GM23338 (cell line): Measurements from ENCODE around the gene SLAMF9. TPM values are rescaled to one million over a fixed set of nuclear protein-coding genes. Genes with fewer than 3 reads are reported as not detected.

ENCODE experiments used
- ATAC-seq: fragments of 200-7000 bp; cut with Tn5 transposase; 3 replicates; pipeline ENCODE4 v1.9.1; 2020
- DNase-seq: peaks from one replicate; pipeline ENCODE4 v3.0.0-alpha.2; 2015; ENCODE audit warnings: low spot score
- H2AFZ ChIP-seq: fragments of 200-600 bp; sonication (generic); 2 replicates; pipeline ENCODE4 v1.8.0; 2016; ENCODE audit warnings: antibody characterized with exemption, mild to moderate bottlenecking, moderate library complexity
- H3F3A ChIP-seq: fragments of 200-600 bp; sonication (generic); replicated peaks from 2 replicates; pipeline ENCODE4 v1.8.0; 2017; ENCODE audit warnings: antibody characterized with exemption, mixed run types, low read depth
- H3K27ac ChIP-seq: fragments of 200-600 bp; sonication (generic); 2 replicates; pipeline ENCODE4 v1.6.1; 2016; ENCODE audit warnings: low read depth
- H3K27me3 ChIP-seq: fragments of 200-600 bp; sonication (generic); 2 replicates; pipeline ENCODE4 v1.8.0; 2016; ENCODE audit warnings: mild to moderate bottlenecking, mixed run types, moderate library complexity; ENCODE audit not compliant: insufficient read depth
- H3K36me3 ChIP-seq: fragments of 200-600 bp; sonication (generic); 2 replicates; pipeline ENCODE4 v1.8.0; 2016; ENCODE audit warnings: mild to moderate bottlenecking; ENCODE audit not compliant: insufficient read depth
- H3K4me1 ChIP-seq: fragments of 200-600 bp; sonication (generic); 2 replicates; pipeline ENCODE4 v1.8.0; 2016; ENCODE audit warnings: mild to moderate bottlenecking, moderate library complexity; ENCODE audit not compliant: insufficient read depth
- H3K4me2 ChIP-seq: fragments of 200-600 bp; sonication (generic); 2 replicates; pipeline ENCODE4 v1.7.1; 2017; ENCODE audit warnings: mixed run types
- H3K4me3 ChIP-seq: fragments of 200-600 bp; sonication (generic); 2 replicates; pipeline ENCODE4 v1.6.1; 2016; ENCODE audit warnings: mixed run types
- H3K79me2 ChIP-seq: fragments of 200-600 bp; sonication (generic); replicated peaks from 2 replicates; pipeline ENCODE4 v1.8.0; 2017; ENCODE audit warnings: mild to moderate bottlenecking; ENCODE audit not compliant: insufficient read depth
- H3K9me2 ChIP-seq: fragments of 200-600 bp; sonication (generic); 2 replicates; pipeline ENCODE4 v1.8.0; 2017; ENCODE audit not compliant: insufficient read depth
- H4K20me1 ChIP-seq: fragments of 200-600 bp; sonication (generic); replicated peaks from 2 replicates; pipeline ENCODE4 v1.8.0; 2017; ENCODE audit warnings: mild to moderate bottlenecking; ENCODE audit not compliant: insufficient read depth
- H3K27ac Mint-ChIP-seq: 2 replicates; pipeline ENCODE4 v1.8.0; 2020; ENCODE audit warnings: inconsistent platforms, mild to moderate bottlenecking, moderate library complexity, mixed read lengths
- H3K27me3 Mint-ChIP-seq: 3 replicates; pipeline ENCODE4 v1.8.0; 2022; ENCODE audit warnings: low read depth, mild to moderate bottlenecking, moderate library complexity, mixed read lengths, inconsistent platforms; ENCODE audit not compliant: insufficient read depth, poor library complexity
- H3K36me3 Mint-ChIP-seq: 3 replicates; pipeline ENCODE4 v1.8.0; 2021; ENCODE audit warnings: low read depth, mild to moderate bottlenecking, inconsistent platforms, moderate library complexity, mixed read lengths
- H3K4me1 Mint-ChIP-seq: 3 replicates; pipeline ENCODE4 v1.8.0; 2020; ENCODE audit warnings: mild to moderate bottlenecking, inconsistent platforms, mixed read lengths
- H3K4me3 Mint-ChIP-seq: 3 replicates; pipeline ENCODE4 v1.8.0; 2021; ENCODE audit warnings: moderate library complexity, mild to moderate bottlenecking, inconsistent platforms, mixed read lengths
- H3K9me3 Mint-ChIP-seq: 3 replicates; pipeline ENCODE4 v1.8.0; 2020; ENCODE audit warnings: moderate library complexity, mild to moderate bottlenecking, inconsistent platforms, mixed read lengths
- CREB1 ChIP-seq: fragments of 250-450 bp; sonication (Bioruptor Pico); IDR thresholded peaks from 2 replicates; pipeline ENCODE4 v1.5.0; 2020; ENCODE audit warnings: low read depth, mild to moderate bottlenecking, moderate library complexity
- ETS1 ChIP-seq: IDR thresholded peaks from 2 replicates; pipeline ENCODE4 v1.6.1; 2016; ENCODE audit warnings: antibody characterized with exemption
- EZH2 ChIP-seq: fragments of 200-600 bp; sonication (generic); IDR thresholded peaks from one replicate; pipeline ENCODE4 v1.8.0; 2017; ENCODE audit warnings: antibody characterized with exemption, mild to moderate bottlenecking, low read depth; ENCODE audit not compliant: unreplicated experiment
- EZH2phosphoT487 ChIP-seq: fragments of 200-600 bp; sonication (generic); IDR thresholded peaks from one replicate; pipeline ENCODE4 v1.8.1; 2018; ENCODE audit warnings: antibody characterized with exemption; ENCODE audit not compliant: unreplicated experiment
- JUNB ChIP-seq: IDR thresholded peaks from one replicate; pipeline ENCODE4 v1.6.1; 2016; ENCODE audit warnings: antibody characterized with exemption; ENCODE audit not compliant: unreplicated experiment
- NANOG ChIP-seq: IDR thresholded peaks from 2 replicates; pipeline ENCODE4 v1.6.1; 2016; ENCODE audit warnings: antibody characterized with exemption, borderline replicate concordance
- POLR2AphosphoS5 ChIP-seq: IDR thresholded peaks from 2 replicates; pipeline ENCODE4 v1.6.1; 2016; ENCODE audit warnings: antibody characterized with exemption, low read depth
- REST ChIP-seq: IDR thresholded peaks from one replicate; pipeline ENCODE4 v1.6.1; 2018; ENCODE audit warnings: antibody characterized with exemption; ENCODE audit not compliant: unreplicated experiment
- STAT1 ChIP-seq: IDR thresholded peaks from one replicate; pipeline ENCODE4 v1.6.1; 2016; ENCODE audit warnings: antibody characterized with exemption; ENCODE audit not compliant: unreplicated experiment
- ZNF114 ChIP-seq: fragments of 250-450 bp; sonication (Bioruptor Pico); IDR thresholded peaks from 2 replicates; pipeline ENCODE4 v1.5.0; 2020; ENCODE audit warnings: mild to moderate bottlenecking, moderate library complexity
- ZNF331 ChIP-seq: fragments of 250-450 bp; sonication (Bioruptor Pico); IDR thresholded peaks from 2 replicates; pipeline ENCODE4 v1.5.0; 2020; ENCODE audit warnings: low read depth, mild to moderate bottlenecking, moderate library complexity
- ZNF462 ChIP-seq: fragments of 250-450 bp; sonication (Bioruptor Pico); IDR thresholded peaks from 2 replicates; pipeline ENCODE4 v1.5.0; 2020; ENCODE audit warnings: mild to moderate bottlenecking, moderate library complexity
- polyA plus RNA-seq: library from polyadenylated mRNA; unstranded; fragments of >200 nt; fragmentation: Nextera tagmentation; extraction: Ambion mirVana; gene quantifications from 2 replicates; pipeline ENCODE4 v1.2.1, GENCODE V29; 2016
- total RNA-seq: library from RNA; depleted of rRNA; stranded (reverse); fragments of >200 nt; shearing (Covaris generic); gene quantifications from 2 replicates; pipeline ENCODE4 v1.2.3, GENCODE V29; 2014

SLAMF9 gene
- total and polyA plus RNA-seq, 2 experiments from 2014 or later = not detected

- H3K4me2 ChIP-seq = no peak overlapping the region
- H3K27ac ChIP-seq = no peak overlapping the region
- H3K27me3 Mint-ChIP-seq = peaks cover 5% of the 10 kb centered on the region
- H3K36me3 ChIP-seq = no peaks in the 10 kb centered on the region
- no peaks in the 10 kb centered on the region for H3K79me2 ChIP-seq
- H4K20me1 ChIP-seq = no peaks in the 10 kb centered on the region
- no peak overlapping the region for H2AFZ ChIP-seq
- no peaks in the 10 kb centered on the region for H3K4me1 ChIP-seq
- peaks cover 3% of the 10 kb centered on the region for H3K4me1 Mint-ChIP-seq
- H3K27ac Mint-ChIP-seq = no peak overlapping the region
- no peak overlapping the region for H3K4me3 Mint-ChIP-seq
- TF ChIP-seq EZH2phosphoT487 (no peak), POLR2AphosphoS5 (no peak)
- no peak overlapping the region for H3K4me3 ChIP-seq
- DNase-seq (no peak), ATAC-seq (no peak)
- H3K9me2 ChIP-seq = 0 out of 2 replicates have a peak, but pooled peaks cover 5% of the 10 kb centered on the region
- no peaks in the 10 kb centered on the region for H3K36me3 Mint-ChIP-seq
- peaks cover 3% of the 10 kb centered on the region; the same call in 1 of the 2 replicates for H3K27me3 ChIP-seq
- no peaks in the 10 kb centered on the region for H3F3A ChIP-seq
- no peaks in the 10 kb centered on the region for H3K9me3 Mint-ChIP-seq
Measured at GRCh38 chr1:159980076-159980475, 26.0 kb upstream of the SLAMF9 start.

GRCh38 chr1:159979257-159979656 lies 25.2 kb upstream of the SLAMF9 start:
- peaks cover 3% of the 10 kb centered on the region; the same call in 1 of the 2 replicates for H3K27me3 ChIP-seq
- Mint-ChIP-seq H3K27me3 (peaks cover 5% of the 10 kb centered on the region), H3K27ac (no peak overlapping the region), H3K4me1 (peaks cover 3% of the 10 kb centered on the region), H3K4me3 (no peak overlapping the region), H3K36me3 (no peaks in the 10 kb centered on the region), H3K9me3 (no peaks in the 10 kb centered on the region)
- H3K9me2 ChIP-seq = 0 out of 2 replicates have a peak, but pooled peaks cover 5% of the 10 kb centered on the region
- DNase-seq (no peak), ATAC-seq (no peak)
- no peaks in the 10 kb centered on the region for H3K36me3 ChIP-seq
- H3F3A ChIP-seq = no peaks in the 10 kb centered on the region
- no peaks in the 10 kb centered on the region for H3K79me2 ChIP-seq
- H3K4me1 ChIP-seq = no peaks in the 10 kb centered on the region
- H3K4me3 ChIP-seq = no peak overlapping the region
- H4K20me1 ChIP-seq = no peaks in the 10 kb centered on the region
- no peak overlapping the region for H2AFZ ChIP-seq
- no peak overlapping the region for H3K27ac ChIP-seq
- H3K4me2 ChIP-seq = no peak overlapping the region
- no peak for TF ChIP-seq NANOG
- no peak for TF ChIP-seq ZNF462
- TF ChIP-seq ZNF331 (CRISPR knock-in tag) = no peak
- TF ChIP-seq STAT1 = no peak
- TF ChIP-seq ZNF114 = no peak
- no peak for TF ChIP-seq JUNB
- no peak for TF ChIP-seq REST
- TF ChIP-seq POLR2AphosphoS5 = no peak
- TF ChIP-seq EZH2phosphoT487 = no peak
- TF ChIP-seq EZH2 = no peak
- no peak for TF ChIP-seq CREB1 (CRISPR knock-in tag)
- TF ChIP-seq ETS1 = no peak
